ENCODE data around the gene ACSS1. TPM values are rescaled to one million over a fixed set of nuclear protein-coding genes. Genes with fewer than 3 reads are reported as not detected.

Gene ACSS1
- total RNA-seq, 2 experiments from 2014 or later: 15.2 to 16.2 TPM

- Mint-ChIP-seq H3K27me3 (no peaks in the 10 kb centered on the region), H3K9me3 (peaks cover 14% of the 10 kb centered on the region), H3K4me1 (ENCODE audit: low read depth) (peaks cover 6% of the 10 kb centered on the region), H3K4me3 (no peak overlapping the region), H3K27ac (no peak overlapping the region), H3K36me3 (peaks cover 78% of the 10 kb centered on the region)
- DNase-seq: no peak
- CTCF ChIA-PET: no interaction called here
- POLR2A ChIA-PET: no interaction called here
- intact Hi-C loops (cut with micrococcal nuclease): no loop called here
Observed at GRCh38 chr20:24977797-24978196, 80.1 kb downstream of the ACSS1 start.

- peaks cover 4% of the 10 kb centered on the region for H3K4me1 Mint-ChIP-seq (ENCODE audit: low read depth)
Observed at GRCh38 chr20:24977336-24977735, 80.6 kb downstream of the ACSS1 start.

DNA sequence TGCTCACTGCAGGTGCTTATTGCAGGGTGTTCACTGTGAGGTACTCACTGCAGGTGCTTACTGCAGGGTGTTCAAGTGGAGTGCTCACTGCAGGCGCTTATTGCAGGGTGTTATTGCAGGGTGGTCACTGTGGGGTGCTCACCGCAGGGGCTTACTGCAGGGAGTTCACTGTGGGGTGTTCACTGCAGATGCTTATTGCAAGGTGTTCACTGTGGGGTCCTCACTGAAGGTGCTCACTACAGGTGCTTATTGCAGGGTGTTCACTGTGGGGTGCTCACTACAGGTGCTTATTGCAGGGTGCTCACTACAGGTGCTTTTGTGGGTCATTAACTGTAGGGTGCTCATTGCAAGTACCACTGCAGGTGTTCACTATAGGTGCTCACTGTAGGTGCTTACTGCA, 85.6 kb downstream of the ACSS1 start:
- H3K27ac Mint-ChIP-seq: no peak overlapping the region
- H3K4me1 Mint-ChIP-seq (ENCODE audit: low read depth): no peaks in the 10 kb centered on the region
- H3K27me3 Mint-ChIP-seq: no peaks in the 10 kb centered on the region
- H3K36me3 Mint-ChIP-seq: peaks cover 52% of the 10 kb centered on the region
- intact Hi-C loops (cut with micrococcal nuclease): no loop called here
- DNase-seq: no peak
- peaks cover 14% of the 10 kb centered on the region for H3K9me3 Mint-ChIP-seq
- ChIA-PET POLR2A (no interaction called here), CTCF (no interaction called here)
- H3K4me3 Mint-ChIP-seq: no peak overlapping the region

More at GRCh38 chr20:24977336-24977735, 80.6 kb downstream of the ACSS1 start:
- H3K27me3 Mint-ChIP-seq: no peaks in the 10 kb centered on the region
- H3K36me3 Mint-ChIP-seq: peaks cover 76% of the 10 kb centered on the region
- CTCF ChIA-PET: no interaction called here
- POLR2A ChIA-PET: no interaction called here
- intact Hi-C loops (cut with micrococcal nuclease): no loop called here
- DNase-seq: no peak
- peaks cover 14% of the 10 kb centered on the region for H3K9me3 Mint-ChIP-seq
- no peak overlapping the region for H3K4me3 Mint-ChIP-seq
- H3K27ac Mint-ChIP-seq: no peak overlapping the region

DNA sequence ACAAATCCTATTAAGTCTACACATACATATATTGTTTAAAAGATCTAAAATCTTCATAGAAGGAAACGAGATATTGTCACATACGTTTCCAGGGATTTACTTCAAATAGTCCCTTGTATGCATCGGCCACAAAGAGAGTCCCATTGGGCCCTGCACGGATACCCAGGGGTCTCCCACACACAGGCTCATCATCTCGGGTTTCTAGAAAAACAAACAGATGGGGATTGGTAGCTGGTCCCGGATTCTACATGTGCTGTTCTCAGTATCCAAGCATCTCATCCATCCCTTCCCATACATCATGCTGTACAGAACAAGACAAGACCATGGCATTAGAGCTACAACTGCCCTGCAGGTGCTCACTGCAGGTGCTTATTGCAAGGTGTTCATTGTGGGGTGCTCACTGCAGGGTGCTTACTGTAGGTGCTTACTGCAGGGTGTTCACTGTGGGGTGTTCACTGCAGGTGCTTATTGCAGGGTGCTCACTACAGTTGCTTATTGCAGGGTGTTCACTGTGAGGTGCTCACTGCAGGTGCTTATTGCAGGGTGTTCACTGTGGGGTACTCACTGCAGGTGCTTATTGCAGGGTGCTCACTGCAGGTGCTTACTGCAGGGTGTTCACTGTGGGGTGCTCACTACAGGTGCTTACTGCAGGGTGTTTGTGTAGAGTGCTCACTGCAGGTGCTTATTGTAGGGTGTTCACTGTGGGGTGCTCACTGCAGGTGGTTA, 86.4 kb downstream of the ACSS1 start:
- peaks cover 9% of the 10 kb centered on the region for H3K9me3 Mint-ChIP-seq
- H3K4me3 Mint-ChIP-seq: no peak overlapping the region
- no peaks in the 10 kb centered on the region for H3K4me1 Mint-ChIP-seq (ENCODE audit: low read depth)
- no peak for DNase-seq
- H3K27me3 Mint-ChIP-seq: no peaks in the 10 kb centered on the region
- no peak overlapping the region for H3K27ac Mint-ChIP-seq
- intact Hi-C loops (cut with micrococcal nuclease): no loop called here
- H3K36me3 Mint-ChIP-seq: peaks cover 45% of the 10 kb centered on the region
- CTCF ChIA-PET: no interaction called here
- POLR2A ChIA-PET: no interaction called here

DNA sequence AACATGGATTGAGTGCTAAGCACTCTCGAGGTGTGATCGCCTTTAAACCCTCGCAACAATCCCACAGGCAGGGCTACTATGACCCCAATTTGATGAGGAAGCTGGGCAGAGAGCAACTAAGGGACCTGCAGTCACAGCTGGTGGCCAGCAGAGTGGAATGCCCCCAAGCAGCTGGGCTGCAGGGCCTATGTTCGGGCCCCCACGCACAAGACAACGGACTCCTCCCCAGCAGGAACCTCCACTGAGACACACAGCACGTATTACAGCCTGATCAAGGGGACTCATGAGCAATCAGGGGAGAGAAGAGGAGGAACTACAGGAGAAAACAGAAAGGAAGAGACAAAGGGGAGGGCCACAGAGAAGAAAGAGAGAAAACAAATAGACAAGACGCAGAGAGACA, 87.2 kb downstream of the ACSS1 start:
- ChIA-PET POLR2A (no interaction called here), CTCF (no interaction called here)
- intact Hi-C loops (cut with micrococcal nuclease): no loop called here
- Mint-ChIP-seq H3K27ac (no peak overlapping the region), H3K9me3 (peaks cover 3% of the 10 kb centered on the region), H3K27me3 (no peaks in the 10 kb centered on the region), H3K36me3 (peaks cover 37% of the 10 kb centered on the region), H3K4me3 (no peak overlapping the region), H3K4me1 (ENCODE audit: low read depth) (no peaks in the 10 kb centered on the region)
- DNase-seq: no peak

DNA sequence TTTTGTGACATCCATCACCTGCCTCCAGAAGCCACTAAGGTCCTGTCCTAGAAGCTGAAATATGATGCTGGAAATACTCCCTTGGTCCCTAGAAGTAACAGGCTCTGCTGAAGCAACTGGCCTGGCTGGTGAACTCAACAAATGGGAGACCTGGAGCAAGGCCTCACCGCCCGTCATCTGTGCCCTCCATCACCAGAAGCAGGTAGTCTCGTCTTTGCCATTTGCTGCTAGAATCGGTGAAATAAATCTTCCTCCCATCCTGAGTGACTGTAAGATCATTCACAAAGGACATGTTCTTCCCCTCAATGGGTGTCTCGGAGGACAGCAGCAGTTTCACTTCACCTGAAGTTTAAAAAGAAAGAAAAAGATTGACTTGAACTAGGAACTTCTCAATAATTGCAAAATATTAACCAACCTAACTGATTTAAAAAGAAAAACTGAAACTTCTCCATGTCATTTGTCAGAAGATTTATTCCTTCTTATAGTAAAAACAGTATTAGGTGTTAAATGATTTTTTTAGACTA, 87.8 kb downstream of the ACSS1 start:
- Mint-ChIP-seq H3K36me3 (peaks cover 39% of the 10 kb centered on the region), H3K4me3 (no peak overlapping the region), H3K27ac (no peak overlapping the region), H3K9me3 (no peaks in the 10 kb centered on the region), H3K27me3 (no peaks in the 10 kb centered on the region), H3K4me1 (ENCODE audit: low read depth) (peaks cover 2% of the 10 kb centered on the region)
- ChIA-PET CTCF (no interaction called here), POLR2A (no interaction called here)
- intact Hi-C loops (cut with micrococcal nuclease): no loop called here
- DNase-seq: no peak

DNA sequence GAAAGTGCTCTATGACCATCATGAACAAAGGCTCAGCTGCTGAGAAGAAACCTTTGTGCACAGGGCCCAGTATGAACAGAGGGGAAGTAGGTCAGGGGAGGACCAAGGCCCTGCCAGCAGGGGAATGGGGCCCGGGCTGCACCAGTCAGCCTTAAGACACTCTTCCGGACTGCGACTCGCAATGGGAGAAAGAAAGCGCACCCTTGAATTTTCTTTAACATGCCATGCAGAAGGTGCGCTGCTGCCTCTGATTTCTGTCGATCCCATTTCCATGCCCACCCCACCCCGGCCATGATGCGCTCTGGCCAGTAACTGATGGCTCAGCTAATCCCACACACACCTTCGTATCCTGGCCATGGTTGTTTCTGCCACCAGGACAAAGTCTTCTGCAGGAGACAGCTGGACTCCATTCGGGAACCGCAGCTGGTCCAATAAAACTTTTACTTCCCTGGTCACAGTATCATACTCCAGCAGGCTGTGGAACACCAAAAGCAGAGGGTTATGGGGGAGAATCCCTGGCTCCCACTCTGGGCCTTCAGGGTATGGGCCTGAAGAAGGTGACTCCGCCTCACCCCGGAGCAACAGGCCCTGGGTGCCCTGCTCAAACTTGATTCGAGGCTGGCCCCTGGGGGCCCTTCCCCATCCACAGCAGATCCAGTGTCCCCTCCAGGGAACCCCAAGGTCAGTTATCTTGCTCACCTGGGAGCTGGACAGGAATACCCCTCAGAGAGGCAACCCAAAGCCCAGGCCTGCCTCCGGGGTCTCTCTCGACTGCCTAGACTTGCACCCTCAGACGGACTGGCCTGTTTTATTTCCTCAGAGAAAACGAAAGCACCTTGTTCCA, 88.5 kb downstream of the ACSS1 start:
- peaks cover 45% of the 10 kb centered on the region for H3K36me3 Mint-ChIP-seq
- POLR2A ChIA-PET: no interaction called here
- no peak overlapping the region for H3K27ac Mint-ChIP-seq
- CTCF ChIA-PET: no interaction called here
- no peaks in the 10 kb centered on the region for H3K9me3 Mint-ChIP-seq
- no peak for DNase-seq
- no peak overlapping the region for H3K4me3 Mint-ChIP-seq
- peaks cover 9% of the 10 kb centered on the region for H3K4me1 Mint-ChIP-seq (ENCODE audit: low read depth)
- H3K27me3 Mint-ChIP-seq: no peaks in the 10 kb centered on the region
- intact Hi-C loops (cut with micrococcal nuclease): no loop called here

DNA sequence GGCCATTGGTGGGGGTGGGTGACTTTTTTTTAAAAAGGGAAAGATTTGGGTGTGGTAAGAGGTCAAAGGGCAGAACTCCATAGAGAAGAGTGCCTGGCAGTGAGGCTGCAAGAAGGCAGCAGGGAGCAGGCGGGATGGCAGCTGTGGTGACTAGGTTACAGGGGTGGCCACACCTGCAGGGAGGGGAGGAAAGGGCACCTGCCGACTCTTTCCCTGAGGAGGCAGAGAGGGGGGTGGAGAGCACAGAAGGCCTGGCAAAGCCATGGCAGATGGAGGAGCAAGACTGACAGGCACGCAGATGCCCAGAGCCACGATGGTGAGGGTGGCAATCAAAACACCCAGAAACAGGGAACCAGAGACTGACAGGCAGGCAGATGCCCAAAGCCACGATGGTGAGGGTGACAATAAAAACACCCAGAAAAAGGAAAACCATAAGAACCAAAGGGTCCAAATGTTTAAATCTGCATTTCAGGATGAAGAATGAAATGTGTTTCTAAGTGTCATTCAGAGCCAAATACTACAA, 89.6 kb downstream of the ACSS1 start:
- POLR2A ChIA-PET: no interaction called here
- H3K36me3 Mint-ChIP-seq: peaks cover 44% of the 10 kb centered on the region
- H3K27me3 Mint-ChIP-seq: no peaks in the 10 kb centered on the region
- CTCF ChIA-PET: no interaction called here
- no peaks in the 10 kb centered on the region for H3K9me3 Mint-ChIP-seq
- H3K4me1 Mint-ChIP-seq (ENCODE audit: low read depth): peaks cover 12% of the 10 kb centered on the region
- no peak for DNase-seq
- no peak overlapping the region for H3K27ac Mint-ChIP-seq
- no peak overlapping the region for H3K4me3 Mint-ChIP-seq
- intact Hi-C loops (cut with micrococcal nuclease): no loop called here

GRCh38 chr20:24966317-24967012, 91.5 kb downstream of the ACSS1 start:
- no peaks in the 10 kb centered on the region for H3K9me3 Mint-ChIP-seq
- peaks cover 21% of the 10 kb centered on the region for H3K4me1 Mint-ChIP-seq (ENCODE audit: low read depth)
- DNase-seq: no peak
- no peak overlapping the region for H3K4me3 Mint-ChIP-seq
- ChIA-PET POLR2A (no interaction called here), CTCF (no interaction called here)
- no peaks in the 10 kb centered on the region for H3K27me3 Mint-ChIP-seq
- intact Hi-C loops (cut with micrococcal nuclease): no loop called here
- no peak overlapping the region for H3K27ac Mint-ChIP-seq
- H3K36me3 Mint-ChIP-seq: peaks cover 54% of the 10 kb centered on the region

DNA sequence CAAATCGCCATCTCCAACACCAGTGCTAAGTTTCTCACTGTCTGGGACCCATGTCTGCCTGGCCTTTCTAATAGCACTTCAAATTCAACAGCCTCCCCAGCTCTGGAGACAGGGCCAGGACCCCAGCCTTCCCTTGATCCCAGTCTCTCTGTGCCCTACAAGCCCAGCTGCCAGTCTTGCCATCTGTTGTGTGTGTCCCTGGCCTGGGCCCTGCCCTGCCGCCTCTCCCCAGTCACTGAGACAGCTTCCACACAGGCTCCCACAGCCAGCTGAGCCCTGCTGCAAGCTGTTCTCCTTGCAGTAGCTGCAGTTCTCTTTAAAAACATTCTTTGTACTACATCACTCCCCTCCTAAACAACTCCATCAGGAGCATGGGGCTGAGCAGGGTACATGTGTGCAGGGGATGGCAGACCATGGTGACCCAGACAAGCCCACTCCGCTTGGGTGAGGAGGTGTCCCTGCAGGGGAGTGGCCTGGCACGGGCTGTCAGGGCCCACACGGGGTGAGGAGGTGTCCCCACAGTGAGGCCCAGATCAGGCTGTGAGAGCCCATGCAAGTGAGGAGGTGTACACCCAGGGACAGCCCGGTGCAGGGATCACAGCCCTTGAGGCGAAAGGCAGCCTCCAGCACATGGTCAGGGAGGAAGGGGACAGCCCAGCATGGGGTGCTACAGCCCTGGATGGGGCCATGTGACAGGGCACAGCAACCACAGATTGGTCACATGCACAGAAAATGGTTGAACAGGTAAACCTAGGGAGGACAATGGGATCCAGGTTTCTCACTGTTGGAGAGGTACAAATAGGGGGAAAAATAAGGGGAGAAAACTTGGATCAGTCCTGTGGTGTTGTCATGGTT, 92.6 kb downstream of the ACSS1 start:
- Mint-ChIP-seq H3K36me3 (peaks cover 59% of the 10 kb centered on the region), H3K27me3 (no peaks in the 10 kb centered on the region), H3K27ac (peak overlapping the region; percentile 47), H3K4me3 (no peak overlapping the region), H3K4me1 (ENCODE audit: low read depth) (peaks cover 33% of the 10 kb centered on the region), H3K9me3 (no peaks in the 10 kb centered on the region)
- ChIA-PET CTCF (interaction anchor here (1.3 kb wide), 1 partner anchor 10 kb away, joined by 9 read pairs; no protein-coding TSS in a partner anchor), POLR2A (interaction anchor here (1.9 kb wide), 1 partner anchor 16 kb away, joined by 8 read pairs; the partner anchor contains the start of gene CST7)
- intact Hi-C loops (cut with micrococcal nuclease): no loop called here
- DNase-seq: no peak

- Mint-ChIP-seq H3K4me3 (no peak overlapping the region), H3K9me3 (no peaks in the 10 kb centered on the region), H3K27me3 (no peaks in the 10 kb centered on the region), H3K27ac (peak overlapping the region; percentile 47), H3K36me3 (peaks cover 57% of the 10 kb centered on the region), H3K4me1 (ENCODE audit: low read depth) (peaks cover 38% of the 10 kb centered on the region)
- POLR2A ChIA-PET: interaction anchor here (1.9 kb wide), 1 partner anchor 15 kb away, joined by 8 read pairs; the partner anchor contains the start of gene CST7
- no peak for DNase-seq
- intact Hi-C loops (cut with micrococcal nuclease): no loop called here
- CTCF ChIA-PET: interaction anchor here (1.3 kb wide), 1 partner anchor 9 kb away, joined by 9 read pairs; no protein-coding TSS in a partner anchor
Observed at GRCh38 chr20:24964506-24964840, 93.5 kb downstream of the ACSS1 start.
